CD14-positive monocyte (primary cell): ENCODE measurements around the gene DMAC2. TPM values are rescaled to one million over a fixed set of nuclear protein-coding genes. Genes with fewer than 3 reads are reported as not detected.

Experiments used
- DNase-seq, 3 donors: peaks; one replicate each; pipeline ENCODE4 v3.0.0-alpha.2; 2011 to 2022
- H2AFZ ChIP-seq: 2 replicates; pipeline ENCODE4 v1.6.0; 2012; ENCODE audit warnings: mild to moderate bottlenecking, low read depth, low read length, inconsistent platforms; ENCODE audit not compliant: insufficient read depth, poor library complexity, severe bottlenecking
- H3K27ac ChIP-seq, 2 donors: 1 replicate in 1 of 2; 2 replicates in 1 of 2; pipeline ENCODE4 v1.5.1; 2012 to 2013; ENCODE audit warnings: low read length in 2 of 2, control low read depth in 1 of 2, inconsistent platforms in 1 of 2, low read depth in 1 of 2, mild to moderate bottlenecking in 1 of 2
- H3K27me3 ChIP-seq, 2 donors: one replicate each; pipeline versions ENCODE4 v1.6.0 to v1.6.1; 2011 to 2013; ENCODE audit warnings: low read length in 2 of 2; ENCODE audit not compliant: control insufficient read depth in 2 of 2, insufficient read depth in 2 of 2
- H3K36me3 ChIP-seq, 2 donors: replicated peaks in 1 of 2; 1 replicate in 1 of 2; 2 replicates in 1 of 2; pipeline versions ENCODE4 v1.5.1 to v1.6.1; 2012 to 2013; ENCODE audit warnings: low read length in 2 of 2, control low read depth in 1 of 2, inconsistent platforms in 1 of 2, mild to moderate bottlenecking in 1 of 2; ENCODE audit not compliant: insufficient read depth in 2 of 2, control insufficient read depth in 1 of 2
- H3K4me1 ChIP-seq, 2 donors: 1 replicate in 1 of 2; 2 replicates in 1 of 2; pipeline versions ENCODE4 v1.5.1 to v1.6.1; 2012 to 2013; ENCODE audit warnings: low read length in 2 of 2, control low read depth in 1 of 2, inconsistent platforms in 1 of 2, mild to moderate bottlenecking in 1 of 2, moderate library complexity in 1 of 2; ENCODE audit not compliant: insufficient read depth in 2 of 2, control insufficient read depth in 1 of 2
- H3K4me2 ChIP-seq: replicated peaks from 2 replicates; pipeline ENCODE3; 2012; ENCODE audit warnings: low read length, moderate library complexity, mild to moderate bottlenecking; ENCODE audit not compliant: poor library complexity, severe bottlenecking; ENCODE audit errors: extremely low read depth
- H3K4me3 ChIP-seq, 3 experiments: fragments of 200-600 bp in 1 of 3; sonication (generic) in 1 of 3; replicated peaks in 1 of 3; 1 replicate in 2 of 3; 2 replicates in 1 of 3; pipeline ENCODE4 v1.5.1; 2011 to 2013; ENCODE audit warnings: low read length in 3 of 3, mild to moderate bottlenecking in 3 of 3, control low read depth in 2 of 3, low read depth in 2 of 3, inconsistent platforms in 1 of 3, moderate library complexity in 1 of 3
- H3K79me2 ChIP-seq: 2 replicates; pipeline ENCODE4 v1.6.0; 2012; ENCODE audit warnings: mild to moderate bottlenecking, control low read depth, inconsistent platforms, low read length, moderate library complexity; ENCODE audit not compliant: insufficient read depth
- H3K9ac ChIP-seq: 2 replicates; pipeline ENCODE4 v1.6.0; 2017; ENCODE audit warnings: low read length, mild to moderate bottlenecking; ENCODE audit not compliant: insufficient read depth, poor library complexity, severe bottlenecking
- H3K9me3 ChIP-seq, 2 donors: replicated peaks in 1 of 2; 1 replicate in 1 of 2; 2 replicates in 1 of 2; pipeline versions ENCODE4 v1.5.1 to v1.6.1; 2012 to 2013; ENCODE audit warnings: low read length in 2 of 2, control low read depth in 1 of 2; ENCODE audit not compliant: control insufficient read depth in 1 of 2, insufficient read depth in 1 of 2
- H4K20me1 ChIP-seq: 2 replicates; pipeline ENCODE4 v1.6.0; 2012; ENCODE audit warnings: mild to moderate bottlenecking, low read length, control low read depth, moderate library complexity; ENCODE audit not compliant: insufficient read depth
- H3K27ac Mint-ChIP-seq, 7 donors: one replicate each; pipeline ENCODE4 v1.8.0; 2020; ENCODE audit warnings: mild to moderate bottlenecking in 7 of 7, mixed read lengths in 7 of 7, moderate library complexity in 6 of 7, inconsistent platforms in 2 of 7
- H3K27me3 Mint-ChIP-seq, 3 donors: one replicate each; pipeline ENCODE4 v1.8.0; 2021 to 2022; ENCODE audit warnings: low read depth in 3 of 3, mild to moderate bottlenecking in 3 of 3, mixed read lengths in 3 of 3, moderate library complexity in 3 of 3, inconsistent platforms in 1 of 3
- H3K36me3 Mint-ChIP-seq, 2 donors: one replicate each; pipeline ENCODE4 v1.8.0; 2020; ENCODE audit warnings: mixed read lengths in 2 of 2, inconsistent platforms in 1 of 2, mild to moderate bottlenecking in 1 of 2
- H3K4me1 Mint-ChIP-seq: one replicate; pipeline ENCODE4 v1.8.0; 2020; ENCODE audit warnings: mild to moderate bottlenecking, mixed read lengths
- H3K4me3 Mint-ChIP-seq, 2 donors: one replicate each; pipeline ENCODE4 v1.8.0; 2020; ENCODE audit warnings: mild to moderate bottlenecking in 2 of 2, mixed read lengths in 2 of 2, moderate library complexity in 1 of 2
- H3K9me3 Mint-ChIP-seq, 7 donors: one replicate each; pipeline ENCODE4 v1.8.0; 2020 to 2022; ENCODE audit warnings: mixed read lengths in 7 of 7, mild to moderate bottlenecking in 6 of 7, moderate library complexity in 6 of 7, inconsistent platforms in 2 of 7
- CTCF ChIP-seq: fragments of 200-600 bp; IDR thresholded peaks from one replicate; pipeline ENCODE4 v1.8.0; 2022; ENCODE audit warnings: antibody characterized with exemption, mild to moderate bottlenecking
- WGBS: methylation state at CpG from one replicate; pipeline ENCODE4 v1.1.5; 2013; ENCODE audit warnings: missing lambda C conversion rate; ENCODE audit not compliant: insufficient coverage; 5-methylcytosine and 5-hydroxymethylcytosine counted together
- intact Hi-C, 2 donors: fragments of 100-400 bp; cut with micrococcal nuclease; formaldehyde crosslinking; loops; one replicate each; pipeline versions ENCODE4 v1.15.0 to v1.15.1; 2023
- polyA plus RNA-seq, 3 donors: library from polyadenylated mRNA; depleted of rRNA in 1 of 3; unstranded in 2 of 3; stranded (reverse) in 1 of 3; fragments of 300-500 nt in 2 of 3; fragments of >200 nt in 1 of 3; fragmentation: Illumina TruSeq in 2 of 3; gene quantifications; 1 replicate in 2 of 3; 2 replicates in 1 of 3; pipeline ENCODE4 v1.2.3, GENCODE V29; 2012 to 2021

The DMAC2 gene
- polyA plus RNA-seq, 3 donors = 33.2 to 48.0 (median 43.8) TPM

GRCh38 chr19:41445575-41445974, 5.9 kb upstream of the DMAC2 start:
- H3K79me2 ChIP-seq = no peaks in the 10 kb centered on the region
- H2AFZ ChIP-seq = no peak overlapping the region
- Mint-ChIP-seq H3K9me3 (peaks cover 0 to 4% (median 0%) of the 10 kb centered on the region in 7 donors), H3K4me1 (peaks cover 34% of the 10 kb centered on the region), H3K4me3 (no peak overlapping the region), H3K36me3 (no peaks in the 10 kb centered on the region), H3K27ac (no peak overlapping the region), H3K27me3 (peaks cover 15 to 28% (median 22%) of the 10 kb centered on the region in 3 donors)
- H3K9ac ChIP-seq = no peak overlapping the region
- no peak for DNase-seq
- no peaks in the 10 kb centered on the region for H3K9me3 ChIP-seq
- 70% methylated on average over 5 of the region's 5 CpGs for WGBS
- no peaks in the 10 kb centered on the region for H4K20me1 ChIP-seq
- peaks cover 0 to 6% of the 10 kb centered on the region in 2 donors for H3K27me3 ChIP-seq
- H3K4me3 ChIP-seq = no peak overlapping the region
- intact Hi-C loops = loop anchor here in 1 of 2 donors (10.0 kb wide), 1 partner anchor 89 kb away; no protein-coding TSS in a partner anchor
- H3K4me2 ChIP-seq = no peak overlapping the region
- H3K36me3 ChIP-seq = no peaks in the 10 kb centered on the region
- H3K27ac ChIP-seq = no peak overlapping the region
- H3K4me1 ChIP-seq = peaks cover 21 to 25% of the 10 kb centered on the region in 2 donors
- no peak for TF ChIP-seq CTCF

GRCh38 chr19:41443813-41444455, 4.2 kb upstream of the DMAC2 start:
- WGBS = 84% methylated on average over 2 of the region's 6 CpGs

More at GRCh38 chr19:41443813-41444455, 4.2 kb upstream of the DMAC2 start:
- peaks cover 8% of the 10 kb centered on the region for H3K79me2 ChIP-seq
- intact Hi-C loops = loop anchor here in 1 of 2 donors (10.0 kb wide), 1 partner anchor 91 kb away; no protein-coding TSS in a partner anchor
- TF ChIP-seq CTCF = no peak
- H3K4me1 Mint-ChIP-seq = peaks cover 33% of the 10 kb centered on the region
- H3K27ac Mint-ChIP-seq = no peak overlapping the region
- peaks cover 7 to 18% (median 16%) of the 10 kb centered on the region in 3 donors for H3K27me3 Mint-ChIP-seq
- H3K4me3 ChIP-seq = no peak overlapping the region
- H2AFZ ChIP-seq = no peak overlapping the region
- no peaks in the 10 kb centered on the region for H3K36me3 Mint-ChIP-seq
- no peak for DNase-seq
- H3K36me3 ChIP-seq = no peaks in the 10 kb centered on the region
- peaks cover 27 to 31% of the 10 kb centered on the region in 2 donors for H3K4me1 ChIP-seq
- H3K27me3 ChIP-seq = peaks cover 0 to 6% of the 10 kb centered on the region in 2 donors
- H3K9ac ChIP-seq = no peak overlapping the region
- no peak overlapping the region for H3K4me3 Mint-ChIP-seq
- no peak overlapping the region for H3K27ac ChIP-seq
- no peaks in the 10 kb centered on the region for H3K9me3 ChIP-seq
- no peak overlapping the region for H3K4me2 ChIP-seq
- peaks cover 0 to 4% (median 0%) of the 10 kb centered on the region in 7 donors for H3K9me3 Mint-ChIP-seq
- H4K20me1 ChIP-seq = no peaks in the 10 kb centered on the region
